NCI-H1048 (cell line): ENCODE results near the gene ZNF555.
A peak's percentile ranks its signal among the peaks of the same experiment; 100 is the strongest.
"Not testable (repeated sequence)": the region's sequence is repeated elsewhere in the genome, so short reads cannot be mapped to it uniquely, and the experiment has no call there.

Experiments
- DNase-seq: peaks from one replicate; lab custom pipeline; 2025; lab: John Stamatoyannopoulos, UW

Gene ZNF555

DNA sequence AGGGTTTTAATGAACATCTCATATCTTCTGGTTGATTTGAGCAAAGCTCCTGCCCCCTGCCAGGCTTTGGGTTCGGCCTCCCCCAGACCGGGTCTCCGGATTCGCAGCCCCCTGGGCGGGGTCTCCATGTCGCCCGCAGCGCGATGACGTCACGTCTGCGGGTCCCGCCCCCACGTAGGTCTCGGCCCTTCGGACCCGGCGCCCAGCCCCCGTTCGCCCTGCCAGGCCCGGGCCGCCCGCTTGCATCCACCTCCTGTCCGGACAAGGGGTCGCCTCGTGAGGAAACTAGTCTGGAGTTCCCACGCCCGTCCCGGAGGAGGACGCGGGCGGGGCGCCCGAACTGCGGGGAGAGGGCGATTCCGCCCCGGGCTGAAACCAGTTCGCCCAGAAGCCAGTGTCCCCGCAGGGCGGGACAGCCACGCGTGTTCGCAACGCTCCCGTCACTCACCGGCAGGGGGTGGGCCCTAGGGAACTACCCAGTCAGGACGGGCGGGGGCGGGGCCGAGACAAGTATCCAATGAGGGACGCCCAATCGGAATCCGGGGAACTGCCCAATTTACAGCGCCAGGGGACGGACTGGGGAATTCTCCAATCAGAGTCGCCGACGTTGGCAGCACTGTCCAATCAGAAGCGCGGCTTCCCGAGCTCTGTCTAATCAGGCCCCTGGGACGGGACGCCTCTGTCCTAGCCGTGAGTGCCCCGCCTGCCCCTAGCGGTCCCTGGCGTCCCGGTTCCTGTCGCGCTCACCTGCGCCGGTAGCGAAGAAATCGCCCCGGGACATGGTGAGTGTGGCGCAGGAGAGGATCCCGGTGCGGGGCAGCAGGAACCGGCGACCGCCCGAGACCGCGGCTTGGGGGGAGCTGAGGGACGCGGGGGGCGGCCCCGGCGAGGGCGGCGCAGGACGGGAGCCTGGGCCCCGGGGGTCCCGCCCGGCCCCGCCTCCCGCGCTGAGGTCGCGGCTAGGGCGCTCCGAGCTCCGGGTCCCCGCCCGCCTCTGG lies at the start of gene ZNF555:
Gene ZNF555, plus strand, starts transcription at position 682 of the 998 bp plus-strand sequence. Its CDS starts 98 bp downstream, at position 780.
- peak; percentile 97 for DNase-seq

DNA sequence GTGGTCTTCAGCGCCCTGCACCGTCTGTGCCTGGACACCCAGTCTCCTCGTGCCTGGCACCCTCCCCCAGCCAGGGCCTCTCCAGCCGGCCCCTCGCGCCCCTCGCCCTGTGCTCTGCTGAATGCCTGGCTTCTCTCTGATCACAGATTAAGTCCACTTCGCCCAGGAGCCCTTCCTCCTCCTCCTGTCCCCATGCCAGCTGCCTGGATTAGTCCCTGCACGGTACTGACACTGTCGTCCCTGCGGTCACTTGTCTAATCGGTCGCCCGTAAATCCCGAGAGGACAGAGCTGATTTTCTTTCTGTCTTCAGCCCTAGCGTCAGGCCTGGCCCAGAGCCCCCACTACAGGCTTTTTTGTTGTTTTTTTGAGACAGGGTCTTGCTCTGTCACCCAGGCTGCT lies 49.4 kb upstream of the ZNF555 start:
- no peak for DNase-seq

DNA sequence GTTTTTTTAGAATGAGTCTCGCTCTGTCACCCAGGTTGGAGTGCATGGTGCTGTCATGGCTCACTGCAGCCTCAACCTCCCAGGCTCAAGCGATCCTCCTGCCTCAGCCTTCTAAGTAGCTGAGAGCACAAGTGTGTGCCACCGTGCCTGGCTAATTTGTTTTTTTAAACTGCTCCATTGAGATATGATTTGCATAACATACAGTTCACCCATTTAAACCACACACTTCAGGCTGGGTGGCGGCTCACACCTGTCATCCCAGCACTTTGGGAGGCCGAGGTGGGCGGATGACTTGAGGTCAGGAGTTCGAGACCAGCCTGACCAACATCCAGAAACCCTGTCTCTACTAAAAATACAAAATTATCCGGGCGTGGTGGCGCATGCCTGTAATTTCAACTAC lies 48.6 kb upstream of the ZNF555 start:
- not testable (repeated sequence) for DNase-seq

DNA sequence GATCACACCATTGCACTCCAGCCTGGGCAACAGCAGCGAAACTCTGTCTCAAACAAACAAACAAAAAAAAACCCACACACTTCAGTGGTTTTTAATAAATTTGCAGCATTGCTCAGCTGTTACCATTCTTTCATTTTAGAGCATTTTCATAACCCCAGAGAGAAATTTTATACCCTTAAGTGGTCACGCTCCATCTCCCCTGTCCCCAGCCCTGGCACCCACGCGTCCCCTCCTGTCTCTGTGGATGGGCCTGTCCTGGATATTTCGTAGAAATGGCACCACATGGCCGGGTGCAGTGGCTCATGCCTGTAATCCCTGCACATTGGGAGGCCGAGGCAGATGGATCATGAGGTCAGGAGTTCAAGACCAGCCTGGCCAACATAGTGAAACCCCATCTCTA lies 48.1 kb upstream of the ZNF555 start:
- no peak for DNase-seq

DNA sequence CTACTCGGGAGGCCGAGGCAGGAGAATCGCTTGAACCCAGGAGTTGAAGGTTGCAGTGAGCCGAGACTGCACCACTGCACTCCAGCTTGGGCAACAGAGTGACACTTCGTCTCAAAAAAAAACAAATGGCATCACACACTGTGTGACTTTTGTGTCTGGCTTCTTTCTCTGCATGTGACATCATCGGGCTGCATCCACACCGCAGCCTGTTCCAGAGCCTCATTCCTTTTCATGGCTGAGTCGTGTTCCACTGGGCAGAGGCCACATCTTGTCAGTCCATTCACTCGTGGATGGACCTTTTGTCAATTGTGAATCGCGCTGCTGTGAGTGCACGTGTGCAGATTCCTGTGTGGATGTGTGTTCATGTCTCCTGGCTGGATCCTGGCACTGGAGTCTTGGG lies 47.7 kb upstream of the ZNF555 start:
- no peak for DNase-seq

DNA sequence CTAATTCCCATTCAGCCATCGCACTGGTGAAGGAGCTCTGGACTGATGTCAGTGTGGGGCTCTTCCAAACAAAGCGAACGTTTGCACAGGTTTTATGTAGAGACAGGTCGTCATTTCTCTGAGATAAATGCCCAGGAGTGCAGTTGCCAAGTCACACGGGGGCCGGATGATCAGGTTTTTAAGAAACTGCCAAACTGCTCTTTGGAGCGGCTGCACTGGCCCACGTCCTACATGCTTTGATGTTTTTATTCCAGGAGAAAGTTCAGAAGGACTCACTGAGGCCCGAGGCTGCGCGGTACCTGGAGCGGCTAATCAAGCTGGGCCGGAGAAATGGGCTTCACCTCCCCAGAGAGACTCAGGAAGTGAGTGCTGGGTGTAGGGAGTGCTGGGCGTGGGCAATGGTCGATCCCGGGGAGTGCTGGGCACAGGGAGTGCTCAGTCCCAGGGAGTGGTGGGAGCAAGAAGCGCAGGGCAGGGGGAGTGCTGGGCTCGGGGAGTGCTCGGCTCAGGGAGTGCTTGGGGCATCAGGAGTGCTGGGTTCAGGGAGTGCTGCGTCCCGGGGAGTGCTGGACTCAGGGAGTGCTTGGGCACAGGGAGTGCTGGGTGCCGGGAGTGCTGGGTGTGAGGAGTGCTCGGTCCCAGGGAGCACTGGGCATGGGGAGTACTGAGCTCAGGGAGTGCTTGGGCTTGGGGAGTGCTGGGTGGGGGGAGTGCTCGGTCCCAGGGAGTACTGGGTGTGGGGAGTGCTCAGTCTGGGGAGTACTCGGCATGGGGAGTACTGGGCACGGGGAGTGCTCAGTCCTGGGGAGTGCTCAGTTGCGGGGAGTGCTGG lies 45.2 kb upstream of the ZNF555 start:
- no peak for DNase-seq

DNA sequence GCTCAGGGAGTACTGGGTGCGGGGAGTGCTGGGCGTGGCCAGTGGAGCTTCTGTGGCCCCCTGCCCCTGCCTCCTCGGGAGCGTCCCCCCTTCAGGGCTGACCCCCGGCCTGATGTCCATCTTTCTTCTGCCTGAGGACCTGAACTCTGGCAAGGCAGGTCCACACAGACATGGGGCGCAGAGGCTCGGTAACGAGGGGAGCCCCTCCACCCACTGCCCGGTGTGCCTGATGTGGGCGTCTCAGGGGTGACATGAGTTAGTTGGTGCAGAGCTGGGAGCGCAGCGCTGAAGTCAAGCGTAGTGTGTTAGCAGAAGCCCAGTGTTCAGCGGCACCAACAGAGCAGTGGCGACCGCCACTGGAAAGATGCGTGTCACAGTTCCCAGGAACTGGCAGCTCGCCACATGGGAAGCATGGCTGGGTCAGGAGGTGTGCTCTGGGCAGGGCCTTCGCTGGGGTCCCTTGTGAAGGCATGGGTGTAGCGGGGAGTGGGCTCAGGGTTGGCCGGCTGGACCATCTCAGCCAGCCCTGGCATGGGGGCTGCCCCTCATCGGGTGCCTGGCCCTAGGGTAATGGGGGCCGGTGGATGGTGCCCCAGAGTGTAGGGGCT lies 44.5 kb upstream of the ZNF555 start:
- DNase-seq, result no peak

DNA sequence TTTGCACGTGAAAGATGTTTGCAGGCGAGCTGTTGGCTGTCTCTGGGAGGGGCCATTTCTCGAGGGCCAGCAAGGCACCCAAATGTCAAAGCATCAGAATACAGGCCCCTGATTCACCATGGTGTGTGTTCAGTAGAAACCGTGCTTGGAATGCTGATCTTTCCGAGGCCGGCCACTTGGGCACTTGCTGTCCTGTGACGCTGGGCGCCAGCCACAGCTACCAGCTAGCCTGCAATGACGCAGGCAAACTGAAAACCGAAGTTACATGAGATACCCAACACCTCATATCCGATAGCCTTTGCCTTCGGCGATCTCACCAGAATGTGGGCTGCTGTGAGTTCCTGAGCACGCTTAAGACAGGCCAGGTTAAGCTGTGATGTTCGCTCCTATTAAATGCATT lies 44.0 kb upstream of the ZNF555 start:
- no peak for DNase-seq

DNA sequence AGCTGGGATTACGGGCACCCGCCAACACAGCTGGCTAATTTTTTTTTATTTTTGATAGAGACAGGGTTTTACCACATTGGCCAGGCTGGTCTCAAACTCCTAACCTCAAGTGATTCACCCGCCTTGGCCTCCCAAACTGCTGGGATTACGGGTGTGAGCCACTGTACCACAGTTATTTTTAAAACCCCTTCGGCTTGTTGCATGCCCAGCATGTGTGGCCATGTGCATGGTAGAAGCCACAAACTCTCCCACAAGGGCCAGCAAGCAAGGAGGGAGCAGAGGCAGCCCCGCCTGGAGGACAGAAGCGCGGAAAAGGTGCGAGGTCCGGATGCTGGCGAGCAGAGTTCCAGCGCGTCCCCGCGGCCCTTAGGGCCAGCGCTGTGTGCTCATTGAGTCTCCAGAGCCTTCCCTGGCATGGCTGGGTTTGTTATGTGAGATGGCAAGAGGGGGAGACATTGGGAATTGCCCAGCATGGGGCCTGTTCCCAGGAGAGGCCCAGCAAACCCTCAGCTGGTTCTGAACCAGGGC lies 43.1 kb upstream of the ZNF555 start:
- no peak for DNase-seq

DNA sequence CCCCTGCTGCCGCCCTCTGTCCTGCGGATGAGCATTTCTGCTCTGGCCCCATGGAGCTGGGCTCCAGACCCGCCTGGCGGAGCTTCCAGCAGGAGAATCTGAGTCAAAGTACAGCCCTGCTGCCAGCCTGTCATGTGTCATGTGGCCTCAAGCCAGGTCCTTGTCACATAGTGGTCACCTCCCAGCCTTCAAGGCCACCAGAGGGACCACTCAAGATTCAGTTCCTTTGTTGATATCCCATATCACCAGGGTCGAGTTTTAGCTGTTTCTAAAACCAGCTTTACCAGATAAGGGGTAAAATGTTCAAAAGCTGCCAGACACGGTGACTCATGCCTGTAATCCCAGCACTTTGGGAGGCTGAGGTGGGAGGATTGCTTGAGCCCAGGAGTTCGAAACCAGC lies 42.5 kb upstream of the ZNF555 start:
- no peak for DNase-seq

DNA sequence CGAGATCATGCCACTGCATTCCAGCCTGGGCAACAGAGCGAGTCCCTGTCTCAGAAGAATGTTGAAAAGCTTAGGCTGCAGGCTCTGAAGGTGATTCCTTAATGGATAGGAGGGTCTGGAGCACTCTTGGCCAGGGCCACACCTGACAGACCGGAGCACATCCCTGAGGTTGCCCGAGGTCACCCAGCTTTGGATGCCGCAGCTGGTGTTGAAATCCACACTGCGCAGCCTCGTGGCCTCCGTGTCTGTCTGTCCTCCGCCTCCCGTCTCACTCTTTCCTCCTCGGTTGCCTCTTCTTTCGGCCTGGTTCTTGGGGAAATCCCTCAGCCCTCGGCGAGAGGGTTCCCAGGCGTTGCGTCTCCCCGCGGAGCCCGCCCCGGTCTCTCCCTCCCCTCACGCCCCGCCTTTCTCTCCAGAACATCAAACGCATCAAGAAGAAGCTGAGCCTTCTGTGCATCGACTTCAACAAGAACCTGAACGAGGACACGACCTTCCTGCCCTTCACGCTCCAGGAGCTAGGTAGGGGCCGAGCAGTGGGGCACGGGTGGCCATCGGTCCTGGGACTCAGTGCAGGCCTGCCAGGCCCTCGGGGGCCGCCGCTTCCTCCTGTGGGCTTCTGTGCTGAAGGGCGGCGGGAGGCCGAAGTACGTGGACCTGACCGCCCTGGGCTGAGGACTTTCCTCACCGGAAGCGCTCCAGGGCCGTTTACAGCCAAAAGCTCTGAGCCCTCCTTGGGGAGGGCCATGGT lies 41.8 kb upstream of the ZNF555 start:
- DNase-seq, result no peak

DNA sequence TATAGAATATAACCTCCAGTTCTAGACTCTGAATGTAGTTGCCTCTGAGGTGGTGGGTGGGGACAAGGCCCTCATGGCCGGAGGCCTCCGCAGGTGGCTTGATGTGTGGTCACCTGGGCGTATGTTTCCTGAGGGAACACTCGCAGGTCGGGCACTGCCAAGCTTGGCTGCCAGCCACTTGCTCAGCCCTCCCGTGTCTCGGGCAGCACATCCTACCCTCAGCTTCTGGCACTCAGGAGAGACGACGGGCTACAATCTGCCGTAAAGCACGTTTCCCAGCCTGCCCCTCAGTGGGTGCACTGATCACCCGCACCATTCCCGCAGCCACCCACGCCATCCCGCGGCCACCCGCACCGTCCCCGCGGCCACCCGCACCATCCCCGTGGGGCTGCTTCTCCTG lies 40.8 kb upstream of the ZNF555 start:
- no peak for DNase-seq

DNA sequence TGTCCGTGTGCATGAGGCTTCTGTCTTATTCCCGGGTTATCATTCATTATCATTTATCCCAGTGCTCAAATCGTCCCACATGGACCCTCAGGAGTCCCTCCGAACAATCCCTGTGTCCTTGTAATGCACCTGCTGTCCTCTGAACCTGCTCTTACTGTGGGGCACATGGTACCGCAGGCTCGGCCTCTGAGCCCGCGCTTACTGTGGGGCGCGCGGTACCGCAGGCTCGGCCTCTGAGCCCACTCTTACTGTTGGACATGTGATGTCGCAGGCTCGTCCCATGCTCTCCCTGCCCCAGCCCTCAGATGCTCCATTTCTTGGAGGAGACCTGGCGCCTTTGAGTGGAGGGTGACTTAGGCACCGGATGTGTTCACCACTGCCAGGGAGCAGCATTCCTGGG lies 38.4 kb upstream of the ZNF555 start:
- DNase-seq, result no peak

DNA sequence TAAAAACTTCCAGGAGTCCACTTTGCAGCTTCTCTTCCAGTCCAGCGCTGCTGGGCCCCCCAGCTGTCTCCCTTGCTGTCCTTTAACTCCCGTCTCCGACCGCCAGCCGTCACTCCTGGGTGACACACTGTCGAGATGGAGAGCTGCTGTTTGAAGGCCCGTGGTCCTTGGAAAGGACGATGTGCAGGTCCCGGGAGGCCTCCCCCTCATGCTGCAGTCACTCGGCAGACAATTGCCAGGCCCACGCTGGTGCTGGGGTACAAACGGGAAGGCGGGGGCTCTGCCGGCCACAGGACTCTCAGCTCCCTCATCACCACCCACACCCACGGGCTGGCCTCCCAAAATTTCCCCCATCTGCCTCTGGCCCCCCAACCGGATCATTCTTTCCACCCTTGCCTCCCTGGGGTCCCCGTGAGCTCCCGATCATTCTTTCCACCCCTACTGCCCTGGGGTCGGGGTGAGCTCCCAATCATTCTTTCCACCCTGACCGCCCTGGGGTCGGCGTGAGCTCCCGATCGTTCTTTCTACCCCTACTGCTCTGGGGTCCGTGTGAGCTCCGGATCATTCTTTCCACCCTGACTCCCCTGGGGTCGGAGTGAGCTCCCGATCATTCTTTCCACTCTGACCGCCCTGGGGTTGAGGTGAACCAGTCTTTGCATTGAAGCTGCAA lies 37.7 kb upstream of the ZNF555 start:
- DNase-seq, result no peak

DNA sequence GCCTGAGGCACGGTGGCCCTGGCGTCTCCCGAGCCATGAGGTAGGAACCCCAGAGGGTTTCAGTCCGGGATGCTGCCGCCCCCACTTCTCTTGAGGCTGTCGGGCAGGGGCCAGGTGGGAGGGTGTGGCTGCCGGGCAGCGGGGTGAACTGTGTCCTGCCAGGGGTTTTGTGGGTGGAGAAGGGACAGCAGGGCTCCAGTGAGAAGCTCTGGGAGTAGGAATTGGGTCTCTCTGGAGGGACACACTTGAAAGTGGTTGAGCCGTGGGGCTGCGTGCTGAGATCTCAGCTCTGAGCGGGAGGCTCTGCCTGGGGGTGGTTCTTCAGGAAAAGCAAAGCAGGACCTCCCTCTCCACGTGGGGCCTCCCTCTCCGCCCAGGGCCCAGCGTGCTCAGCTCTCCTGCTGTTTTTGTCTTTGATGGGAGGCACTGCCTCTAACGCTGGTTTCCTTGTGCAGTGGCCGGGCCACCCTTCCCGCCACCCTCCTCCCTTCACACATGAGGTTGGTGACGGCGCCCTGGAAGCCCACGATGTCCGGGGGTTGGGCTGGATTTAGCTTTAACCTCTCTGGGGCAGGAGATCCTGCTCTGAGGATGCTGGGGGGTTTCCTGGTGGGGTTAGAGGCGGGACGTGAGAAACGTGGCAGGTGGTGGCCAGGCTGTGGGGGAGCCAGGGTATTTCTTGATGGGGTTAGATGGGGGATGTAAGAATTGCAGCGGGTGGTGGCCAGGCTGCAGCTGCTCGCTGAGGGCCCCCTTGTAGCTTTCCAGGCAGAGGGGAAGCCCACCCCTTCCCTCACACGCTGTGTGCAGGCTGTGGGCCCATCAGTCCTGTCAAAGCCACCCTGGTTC lies 36.9 kb upstream of the ZNF555 start:
- no peak for DNase-seq

DNA sequence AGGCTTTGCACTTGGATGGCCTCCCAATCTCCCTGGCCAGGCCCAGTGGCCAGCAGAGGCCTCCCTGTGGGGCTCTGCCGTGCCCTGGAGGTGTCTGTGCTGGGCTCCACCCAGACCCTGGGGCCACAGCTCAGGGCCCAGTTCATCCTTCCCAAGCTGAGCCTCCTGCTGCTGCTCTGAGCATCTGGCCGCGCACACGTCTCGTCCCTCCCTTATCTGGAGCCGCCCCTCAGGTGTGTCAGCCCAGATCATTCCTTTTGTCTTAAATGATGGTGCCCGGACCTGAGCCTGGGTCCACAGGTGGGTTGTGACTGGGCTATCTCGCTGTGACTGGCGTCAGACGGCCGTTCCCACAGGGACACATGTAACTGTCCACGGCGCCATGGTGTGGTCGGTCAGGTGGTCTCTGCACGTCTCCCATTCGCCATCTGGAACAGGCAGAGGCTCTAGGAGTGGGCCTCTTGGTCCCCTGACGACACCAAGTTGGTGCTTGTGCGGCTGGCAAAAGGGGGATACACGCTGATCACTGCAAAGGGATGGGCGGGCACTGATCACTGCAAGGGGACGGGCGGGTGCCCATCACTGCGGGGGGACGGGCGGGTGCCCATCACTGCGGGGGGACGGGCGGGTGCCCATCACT lies 35.9 kb upstream of the ZNF555 start:
- DNase-seq, result no peak

DNA sequence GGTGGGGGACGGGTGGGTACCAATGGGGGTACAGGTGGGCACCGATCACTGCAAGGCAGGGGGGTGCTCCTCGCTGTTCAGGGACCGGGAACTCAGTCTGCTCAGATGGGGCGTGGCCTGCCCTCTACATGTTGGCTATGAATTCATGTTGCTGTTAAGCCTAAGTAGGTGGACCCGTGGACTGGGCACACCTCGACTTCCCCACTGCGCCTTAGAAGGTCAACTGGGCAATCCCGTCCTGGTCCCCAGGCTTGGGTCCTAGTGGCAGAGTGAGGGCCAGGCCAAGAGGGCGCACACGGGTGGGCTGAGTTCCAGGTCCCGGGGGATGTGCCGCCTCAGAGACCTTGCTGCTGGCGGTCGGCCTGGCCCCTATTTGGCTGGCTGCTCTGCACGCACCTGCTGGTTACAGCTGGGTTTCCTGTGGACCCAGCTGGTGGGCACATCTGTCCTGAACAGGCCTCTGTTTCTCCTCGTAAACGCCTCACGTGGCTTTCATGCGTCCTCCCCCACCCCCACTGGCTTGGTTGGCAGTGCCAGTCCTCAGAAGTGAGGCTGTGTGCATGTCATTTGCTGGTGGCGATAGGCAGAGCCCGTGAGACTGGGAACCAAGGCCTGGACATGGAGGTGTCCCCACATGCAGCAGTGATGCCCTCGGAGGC lies 35.2 kb upstream of the ZNF555 start:
- no peak for DNase-seq

DNA sequence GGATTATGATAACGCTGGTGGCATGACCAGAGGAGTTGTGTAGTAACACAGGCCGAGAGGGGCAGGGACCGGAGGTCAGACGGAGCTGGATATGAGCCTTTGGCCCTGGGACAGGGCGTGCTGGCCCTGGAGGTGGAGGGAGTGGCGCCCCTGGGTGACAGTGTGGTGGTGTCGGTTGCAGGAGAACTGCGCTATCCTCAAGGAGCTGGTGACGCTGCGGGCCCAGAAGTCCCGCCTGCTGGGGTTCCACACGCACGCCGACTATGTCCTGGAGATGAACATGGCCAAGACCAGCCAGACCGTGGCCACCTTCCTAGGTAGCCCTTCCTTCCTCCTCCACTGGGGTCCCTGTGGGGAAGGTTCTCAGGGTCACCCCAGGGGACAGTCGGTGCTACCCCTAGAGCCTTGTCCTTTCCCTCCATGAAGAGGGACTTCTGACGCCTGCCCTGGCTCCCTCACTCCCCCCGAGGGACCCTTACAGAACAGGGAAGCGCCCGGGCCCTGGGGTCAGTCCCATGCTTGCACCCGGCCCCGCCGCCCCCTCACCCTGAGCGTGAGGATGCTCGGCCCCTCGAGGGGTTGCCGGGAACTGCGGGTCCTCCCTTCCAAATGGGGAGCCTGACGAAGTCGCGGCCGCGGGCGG lies 34.4 kb upstream of the ZNF555 start:
- DNase-seq, result no peak
